HG02571 (cell line): ENCODE measurements around the gene PFKFB3.

Experiments used
- ATAC-seq: cut with Tn5 transposase; IDR thresholded peaks from one replicate; pipeline ENCODE4 v1.9.1; 2021; ENCODE audit warnings: mild to moderate bottlenecking, moderate library complexity; ENCODE audit not compliant: unreplicated experiment

The PFKFB3 gene

DNA sequence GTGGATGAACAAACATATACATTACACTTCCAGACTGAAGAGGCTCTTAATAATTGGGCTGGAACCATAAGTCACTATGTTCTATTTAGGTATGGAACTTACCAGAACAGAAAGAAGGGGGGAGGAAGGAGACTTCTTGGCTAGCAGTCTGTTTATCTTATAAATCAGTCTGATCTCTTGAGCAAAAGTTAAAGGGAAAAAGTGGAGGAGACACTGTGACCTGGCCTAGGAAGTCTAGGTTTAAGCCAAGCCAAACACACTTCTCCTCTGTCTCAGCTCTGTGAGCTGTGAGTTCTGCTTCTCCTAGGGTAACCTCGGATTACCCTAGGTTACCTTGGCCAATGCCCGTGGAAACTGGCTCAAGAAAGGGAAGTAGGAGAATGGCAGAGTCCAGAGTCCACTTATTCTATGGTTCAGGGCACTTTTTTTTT lies 95.2 kb downstream of the PFKFB3 start:
- no peak for ATAC-seq

DNA sequence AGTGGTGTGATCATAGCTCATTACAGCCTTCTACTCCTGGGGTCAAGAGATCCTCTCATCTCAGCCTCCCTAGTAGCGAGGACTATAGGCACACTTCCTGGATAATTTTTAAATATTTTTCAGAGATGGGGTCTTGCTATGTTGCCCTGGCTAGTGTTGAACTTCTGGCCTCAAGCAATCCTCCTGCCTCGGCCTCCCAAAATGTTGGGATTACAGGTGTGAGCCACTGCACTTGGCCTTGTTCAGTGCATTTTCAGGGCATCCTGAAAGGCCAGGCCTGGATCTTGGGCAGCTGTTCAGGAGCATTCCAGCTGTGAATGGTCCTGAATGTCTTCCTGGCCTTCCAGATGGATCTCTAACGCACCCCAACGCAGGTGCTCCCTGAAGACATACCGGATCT lies 95.7 kb downstream of the PFKFB3 start:
- ATAC-seq: no peak

DNA sequence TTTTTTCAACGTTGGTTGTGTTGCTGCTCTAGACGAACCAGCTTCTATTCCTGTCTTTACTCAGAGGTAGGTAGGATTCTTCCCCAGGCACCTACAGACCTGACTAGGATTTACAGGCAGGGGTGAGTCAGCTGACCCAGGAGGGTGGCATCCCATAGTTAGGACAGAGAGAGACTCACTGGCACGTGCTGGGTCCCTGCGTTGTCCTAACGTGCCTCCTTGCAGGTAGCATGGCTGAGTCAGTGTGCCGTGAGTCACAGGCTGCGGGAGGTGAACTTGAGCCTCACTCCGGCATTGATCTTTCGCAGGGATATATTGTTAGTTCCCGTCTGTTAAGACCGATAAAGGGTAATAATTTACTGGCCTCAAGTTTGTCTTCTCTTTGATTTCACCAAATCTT lies 96.5 kb downstream of the PFKFB3 start:
- no peak for ATAC-seq

GRCh38 chr10:6299743-6300105 lies 97.0 kb downstream of the PFKFB3 start:
- ATAC-seq: no peak

DNA sequence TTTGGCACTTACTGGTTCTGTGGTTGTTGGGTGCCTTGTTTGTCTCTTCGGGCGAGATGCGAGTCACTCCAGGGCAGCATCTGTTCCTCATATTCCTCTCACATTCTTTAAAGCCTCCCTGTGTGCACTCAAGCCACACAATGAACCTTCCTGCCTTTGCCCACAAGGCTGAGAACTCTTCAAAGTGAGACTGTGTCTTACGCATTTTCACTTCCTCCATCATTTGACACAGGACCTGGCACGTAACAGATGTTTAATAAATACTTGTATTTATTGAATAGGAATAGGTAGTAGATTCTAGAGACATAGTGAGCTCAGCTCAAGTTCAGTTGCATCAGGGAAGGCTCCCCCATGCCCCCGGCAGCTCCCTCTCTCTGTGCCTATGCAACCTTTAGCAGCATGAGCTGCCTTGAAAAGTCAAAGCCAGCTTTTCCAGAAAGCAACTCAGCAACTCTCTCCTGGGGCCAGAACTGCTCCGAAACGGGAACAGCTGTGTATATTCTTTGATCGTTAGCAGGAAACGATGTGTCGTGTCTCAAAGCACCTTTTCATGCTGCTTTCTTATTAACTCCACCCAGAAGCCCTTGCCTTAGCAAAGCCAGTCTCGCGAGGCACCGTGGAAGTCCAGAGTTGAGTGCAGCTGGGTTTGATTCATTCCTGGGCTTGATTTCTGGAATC lies 97.5 kb downstream of the PFKFB3 start:
- ATAC-seq: peak; percentile 77

DNA sequence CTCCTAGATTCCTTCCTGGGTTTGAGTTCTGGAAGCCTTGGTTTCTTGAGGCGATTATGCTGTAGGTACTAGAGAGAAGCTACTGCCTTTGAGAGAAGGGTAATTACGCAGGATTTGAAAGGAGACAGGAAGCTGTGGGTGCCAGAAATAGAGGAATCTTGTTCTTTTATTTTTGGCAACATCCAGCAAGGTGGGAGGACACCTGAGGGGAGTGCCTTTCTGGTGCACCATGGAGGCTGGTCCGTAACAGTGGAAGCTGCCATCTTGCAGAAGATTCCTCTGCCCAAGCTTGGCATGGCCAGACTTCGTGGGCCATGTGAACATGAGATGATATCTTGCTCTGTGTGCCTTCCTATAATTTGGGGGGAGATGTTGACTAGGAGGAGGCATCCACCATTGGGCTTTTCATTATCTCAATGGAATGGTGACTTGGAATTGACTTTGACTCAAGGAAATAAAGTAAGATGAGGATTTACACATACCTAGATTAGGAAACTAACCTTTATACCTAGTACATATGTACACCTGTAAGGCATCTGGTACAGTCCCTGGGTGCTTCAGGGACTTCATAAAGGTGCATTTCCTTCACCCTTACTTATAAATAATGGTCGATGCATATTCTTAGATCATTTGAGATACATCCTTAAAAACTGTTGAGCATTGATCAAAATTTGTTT lies 98.2 kb downstream of the PFKFB3 start:
- ATAC-seq: no peak

DNA sequence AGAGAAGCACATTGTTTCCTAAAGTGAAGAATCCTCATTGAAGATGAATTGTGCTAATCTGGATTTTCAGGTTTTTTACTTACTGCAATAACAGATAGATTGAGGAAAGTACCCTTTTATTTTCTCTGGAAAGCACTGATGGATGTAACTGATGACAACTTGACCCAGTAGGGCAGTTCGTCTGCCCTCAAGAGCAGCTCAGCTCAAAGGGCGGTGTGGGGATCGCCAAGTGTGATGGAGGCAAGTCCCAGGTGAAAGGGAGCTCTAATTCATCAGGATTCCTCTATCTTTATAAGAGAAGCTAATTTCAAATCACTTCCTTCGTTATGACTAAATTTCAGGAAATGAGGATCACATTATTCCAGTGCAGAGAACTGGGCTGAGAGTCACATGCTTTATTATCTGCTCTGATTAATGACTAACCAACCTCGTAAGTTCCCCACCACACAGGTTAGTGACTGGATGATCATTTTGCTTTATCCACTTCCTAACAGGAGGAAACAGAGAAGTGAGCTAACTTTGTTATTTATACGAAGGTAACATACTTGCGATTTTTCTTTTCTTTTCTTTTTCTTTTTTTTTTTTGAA lies 98.8 kb downstream of the PFKFB3 start:
- no peak for ATAC-seq
